Left renal pelvis (tissue), 4 donors: Measurements from ENCODE around the gene APOBEC3H. TPM values are rescaled to one million over a fixed set of nuclear protein-coding genes. Genes with fewer than 3 reads are reported as not detected.

Experiments used
- DNase-seq, 4 donors: peaks; one replicate each; pipeline ENCODE4 v3.0.0-alpha.2; 2013; ENCODE audit warnings: low read depth in 4 of 4, low spot score in 3 of 4
- polyA plus RNA-seq, 4 donors: library from polyadenylated mRNA; unstranded; fragments of 120-200 nt; gene quantifications; one replicate each; pipeline ENCODE4 v1.2.1, GENCODE V29; 2013; ENCODE audit not compliant: insufficient read length in 4 of 4

The APOBEC3H gene
- polyA plus RNA-seq, 4 donors = 0.17 to 0.20 TPM; not detected in 2

DNA sequence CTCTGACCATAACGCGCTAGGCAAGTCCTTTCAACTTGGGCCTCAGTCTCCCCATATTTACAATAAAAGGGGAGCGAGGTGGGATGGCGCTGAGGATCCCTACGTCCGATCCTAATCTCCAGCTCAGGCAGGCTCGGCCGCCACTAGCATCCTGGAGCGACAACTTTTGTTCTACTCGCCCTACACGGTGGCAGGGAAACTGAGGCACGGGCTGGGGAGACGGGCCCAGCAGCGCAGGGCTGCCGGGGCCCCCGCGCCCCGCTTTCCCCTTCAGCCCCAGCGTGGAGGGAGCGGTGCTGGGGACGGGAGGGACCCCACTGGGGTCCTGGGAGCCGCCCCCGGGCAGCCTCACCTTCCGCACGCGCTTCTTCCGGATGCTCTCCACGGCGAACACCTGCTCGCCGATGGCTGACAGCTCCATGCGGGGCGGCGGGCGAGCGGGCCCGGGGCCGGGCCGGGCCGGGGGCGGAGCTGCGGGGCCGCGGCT is 55.0 kb downstream of the APOBEC3H start:
- DNase-seq = no peak

DNA sequence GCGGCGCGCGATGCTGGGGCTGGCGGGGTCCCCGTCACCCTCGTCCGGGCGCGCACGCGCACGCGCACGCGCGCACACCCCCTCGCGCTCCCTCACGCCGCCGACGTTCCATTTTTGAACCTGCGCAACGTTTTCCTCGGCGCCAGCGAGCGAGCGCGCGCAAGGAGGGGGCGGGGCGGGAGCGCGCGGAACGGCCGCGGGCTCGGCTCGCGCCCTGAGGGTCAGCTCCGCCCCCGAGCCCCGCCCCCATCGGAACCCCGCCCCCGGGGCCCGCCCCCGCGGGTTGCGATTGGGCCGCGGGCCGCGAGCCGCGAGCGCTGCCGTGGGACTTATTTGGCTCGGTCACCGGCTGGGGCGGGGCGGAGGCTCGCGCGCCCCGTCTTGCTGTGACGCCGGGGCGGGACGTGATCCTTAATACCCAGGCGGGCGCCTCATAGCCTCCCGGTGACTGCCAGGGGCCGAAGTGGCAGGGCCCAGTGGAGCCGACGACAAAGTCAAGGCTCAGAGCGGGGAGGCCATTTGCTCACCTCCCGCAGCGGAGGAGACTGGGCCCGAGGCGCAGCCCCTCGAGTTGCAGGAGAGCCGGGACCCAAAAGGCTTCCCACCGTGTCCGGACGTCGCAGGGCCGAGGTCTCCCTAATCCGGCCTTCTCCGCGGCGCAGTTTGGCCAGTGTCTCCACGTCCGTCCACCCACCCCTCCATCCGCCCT is 55.6 kb downstream of the APOBEC3H start, which contains the start of gene CBX7:
CBX7 (minus strand) TSS at position 170 of the 709 bp plus-strand sequence. CDS start 236 bp downstream, outside the sequence.
- DNase-seq = peak in 2 of 4 donors; percentile 64 to 66

DNA sequence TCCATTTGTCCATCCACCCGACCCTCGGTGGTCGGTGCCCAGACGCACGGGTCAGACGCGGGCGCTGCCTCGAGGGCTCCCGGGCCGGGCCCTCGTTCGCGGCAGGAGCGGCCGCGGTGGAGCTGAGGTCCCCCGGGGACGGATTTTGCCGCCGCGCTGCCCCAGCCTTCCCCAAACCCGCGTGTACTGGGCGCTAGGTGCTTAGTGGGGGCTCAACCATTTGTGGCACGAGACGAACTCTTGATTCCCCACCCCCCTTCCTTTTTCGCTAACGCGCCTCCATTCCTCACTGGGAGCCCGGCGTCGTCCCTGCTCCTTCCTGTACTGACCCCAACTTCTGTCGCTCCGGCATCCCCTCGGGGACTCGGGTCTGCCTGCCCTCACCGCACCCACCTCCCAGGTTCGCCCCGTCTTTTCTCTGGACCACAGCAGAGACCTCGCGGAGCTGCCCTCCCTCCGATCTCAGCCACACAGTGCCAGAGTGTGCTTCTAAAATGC is 56.2 kb downstream of the APOBEC3H start:
- no peak for DNase-seq

Other genes with a start within 250 kb of the APOBEC3H start
- gene CBX6, start 225.0 kb upstream of the APOBEC3H start, polyA plus RNA-seq = 10 to 100 TPM; 35.9 to 59.2 (median 42.2) TPM
- 1 to 10 TPM in 1 of 4 donors, under 1 TPM in 2, not detected in 1; 0.19 to 1.1 (median 0.21) TPM for gene APOBEC3A, start 139.6 kb upstream of the APOBEC3H start, polyA plus RNA-seq
- 10 to 100 TPM in 1 of 4 donors, 1 to 10 TPM in 3; 5.5 to 11.4 (median 7.1) TPM for gene APOBEC3B, start 114.9 kb upstream of the APOBEC3H start, polyA plus RNA-seq
- 10 to 100 TPM in 3 of 4 donors, 1 to 10 TPM in 1; 10.0 to 23.4 (median 11.2) TPM for gene APOBEC3C, start 83.0 kb upstream of the APOBEC3H start, polyA plus RNA-seq
- 1 to 10 TPM in 3 of 4 donors, under 1 TPM in 1; 0.57 to 2.2 (median 1.1) TPM for gene APOBEC3D, start 76.1 kb upstream of the APOBEC3H start, polyA plus RNA-seq
- gene APOBEC3F, start 56.4 kb upstream of the APOBEC3H start, polyA plus RNA-seq = 1 to 10 TPM; 6.7 to 9.0 (median 8.5) TPM
- gene APOBEC3G, start 20.0 kb upstream of the APOBEC3H start, polyA plus RNA-seq = 10 to 100 TPM in 1 of 4 donors, 1 to 10 TPM in 3; 6.8 to 10.2 (median 7.6) TPM
- gene CBX7, start 55.4 kb downstream of the APOBEC3H start, polyA plus RNA-seq = 10 to 100 TPM in 1 of 4 donors, 1 to 10 TPM in 3; 5.3 to 11.3 (median 7.2) TPM
- gene PDGFB, start 147.7 kb downstream of the APOBEC3H start, polyA plus RNA-seq = 10 to 100 TPM in 3 of 4 donors, 1 to 10 TPM in 1; 8.3 to 15.6 (median 14.5) TPM
- gene RPL3, start 222.4 kb downstream of the APOBEC3H start, polyA plus RNA-seq = 1,000 to 10,000 TPM; 2,659 to 3,242 (median 3,013) TPM